Hematopoietic multipotent progenitor cell (in vitro differentiated cells): ENCODE measurements around the gene TLCD4. TPM values are rescaled to one million over a fixed set of nuclear protein-coding genes. Genes with fewer than 3 reads are reported as not detected.

ENCODE experiments used
- DNase-seq, 3 donors: peaks; one replicate each; pipeline ENCODE4 v3.0.0-alpha.2; 2011 to 2015; ENCODE audit warnings: low read depth in 2 of 3, low spot score in 2 of 3
- total RNA-seq: library from RNA; depleted of rRNA; stranded (reverse); fragments of >200 nt; gene quantifications from one replicate; pipeline ENCODE4 v1.2.3, GENCODE V29; 2012

Gene TLCD4
- total RNA-seq, 1 donor, result under 0.01 TPM

- DNase-seq, result no peak
Observed at GRCh38 chr1:95093296-95093695, 23.9 kb upstream of the TLCD4 start.

- DNase-seq, result no peak
Observed at GRCh38 chr1:95094923-95095322, 22.2 kb upstream of the TLCD4 start.

DNA sequence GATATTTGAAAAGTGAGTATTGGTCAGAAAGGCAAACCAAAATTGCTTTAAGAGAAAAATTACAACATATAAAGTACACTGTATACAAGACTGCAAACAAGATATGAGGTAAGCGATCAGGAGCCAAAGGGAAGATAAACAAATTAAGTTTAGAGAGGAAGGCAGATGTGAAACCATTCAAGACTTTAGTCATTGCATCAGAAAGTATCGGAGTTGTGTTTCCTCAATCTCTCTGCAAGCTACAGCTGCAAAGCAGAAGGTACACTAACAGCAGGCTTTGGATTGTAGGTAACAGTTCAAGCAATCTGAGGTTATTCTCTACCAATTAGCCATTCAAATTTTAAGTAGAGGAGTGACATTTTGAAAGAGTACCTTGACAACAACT, 21.3 kb upstream of the TLCD4 start:
- DNase-seq, result no peak

- DNase-seq, result no peak
Observed at GRCh38 chr1:95096218-95096841, 20.8 kb upstream of the TLCD4 start.

DNA sequence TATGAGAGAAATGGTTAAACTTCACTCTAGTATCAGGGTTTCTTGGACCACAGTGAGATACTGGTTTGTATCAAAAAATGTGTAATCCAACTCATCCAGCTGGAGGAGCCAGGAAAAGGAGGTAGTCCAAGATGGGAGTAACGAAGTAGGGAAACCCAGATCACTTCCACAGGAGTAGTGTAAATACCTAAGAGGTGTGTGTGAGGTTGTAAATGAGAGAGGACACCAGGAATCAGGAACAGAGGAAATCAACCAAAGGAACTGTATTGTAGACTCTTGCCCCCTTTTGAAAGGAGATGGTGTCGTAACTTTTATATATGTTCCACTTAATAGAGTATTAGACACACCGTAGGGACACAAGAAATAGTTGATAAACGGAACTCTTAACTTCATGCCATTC, 19.7 kb upstream of the TLCD4 start:
- no peak for DNase-seq

DNA sequence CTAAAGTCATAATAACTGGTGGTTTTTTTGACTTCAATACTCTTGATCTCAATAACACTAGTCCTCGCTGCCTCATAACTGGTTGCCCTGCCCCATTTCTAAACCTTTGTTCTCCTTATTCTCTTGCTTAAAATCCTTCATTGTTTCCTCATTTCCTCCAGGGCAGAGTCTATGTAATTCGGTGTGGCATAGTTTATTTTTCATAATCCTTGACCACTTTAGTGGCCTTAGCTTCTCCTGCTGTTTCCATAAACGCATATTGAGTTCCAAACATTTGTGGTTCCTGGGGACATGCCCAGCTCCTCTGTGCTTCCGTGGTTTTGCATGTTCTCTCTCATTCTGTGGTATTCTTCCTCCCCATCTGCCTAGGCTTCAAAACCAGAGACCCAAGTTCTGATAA, 19.0 kb upstream of the TLCD4 start:
- DNase-seq, result no peak

- no peak for DNase-seq
Observed at GRCh38 chr1:95108792-95109191, 8.4 kb upstream of the TLCD4 start.

DNA sequence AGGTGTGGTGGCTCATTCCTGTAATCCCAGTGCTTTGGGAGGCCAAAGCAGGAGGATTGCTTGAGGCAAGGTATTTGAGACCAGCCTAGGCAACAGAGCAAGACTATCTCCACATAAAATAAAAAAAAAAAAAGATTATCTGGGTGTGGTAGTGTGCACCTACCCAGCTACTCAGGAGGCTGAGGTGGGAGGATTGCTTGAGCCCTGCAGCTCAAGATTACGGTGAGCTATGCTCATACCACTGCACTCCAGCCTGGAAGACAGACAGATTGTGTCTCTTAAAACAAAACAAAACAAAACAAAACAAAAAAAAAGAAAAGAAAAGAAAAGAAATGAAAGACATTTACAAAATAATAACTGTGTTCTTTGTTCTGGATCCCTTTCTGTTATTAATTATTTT, 6.1 kb upstream of the TLCD4 start:
- DNase-seq, result no peak

- no peak for DNase-seq
Observed at GRCh38 chr1:95113684-95114083, 3.5 kb upstream of the TLCD4 start.

DNA sequence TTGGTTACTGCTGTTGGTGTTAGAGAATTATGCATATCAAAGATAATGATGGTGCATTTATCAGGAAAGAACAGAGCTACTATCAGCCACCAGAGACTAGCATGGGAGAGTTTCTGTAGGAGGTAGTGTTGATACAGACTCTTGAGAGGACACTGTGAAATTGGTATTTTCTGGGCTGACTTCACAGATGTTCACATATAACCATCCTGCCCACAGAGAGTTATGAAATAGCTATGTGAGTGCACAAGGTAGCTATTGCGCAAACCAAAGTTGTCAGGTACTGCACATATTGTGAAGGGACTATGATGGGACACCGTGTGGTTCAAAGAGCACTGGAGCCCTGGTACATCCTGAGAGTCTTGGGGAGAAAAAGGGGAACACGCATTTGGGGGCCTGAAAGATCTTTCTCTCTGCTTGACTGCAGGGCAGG, 1.4 kb upstream of the TLCD4 start:
- DNase-seq, result no peak

DNA sequence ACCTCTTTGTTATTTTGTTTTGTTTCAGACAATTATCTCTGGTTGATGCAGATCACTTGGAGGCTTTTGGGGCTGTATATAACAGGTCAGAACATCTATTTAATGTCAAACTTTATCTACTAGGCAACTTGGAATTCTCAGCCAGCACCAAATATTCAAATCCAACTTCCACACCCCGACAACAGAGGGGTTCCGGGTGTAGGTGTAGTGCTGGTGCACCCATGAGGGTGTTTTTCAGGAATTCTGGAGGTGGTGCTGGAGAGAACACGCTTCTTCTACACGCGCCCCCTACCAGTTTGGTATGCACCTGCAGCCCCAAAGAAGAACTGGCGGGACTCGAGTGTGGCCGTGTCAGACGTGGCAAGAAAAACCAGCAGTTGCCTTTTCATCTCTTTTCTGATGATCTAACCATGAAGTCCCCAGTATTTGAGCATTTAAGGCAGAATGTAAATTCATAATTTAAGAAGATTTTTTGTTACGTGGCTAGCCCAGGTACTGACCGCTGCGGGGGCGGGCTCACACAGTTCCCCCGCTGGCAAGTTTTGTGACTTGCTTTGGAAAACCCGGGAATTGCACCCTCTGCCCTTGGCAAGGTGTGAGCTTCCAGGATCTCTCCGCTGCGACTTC, 462 bp upstream of the TLCD4 start:
- DNase-seq, result peak; percentile 17 to 63 (median 45)

DNA sequence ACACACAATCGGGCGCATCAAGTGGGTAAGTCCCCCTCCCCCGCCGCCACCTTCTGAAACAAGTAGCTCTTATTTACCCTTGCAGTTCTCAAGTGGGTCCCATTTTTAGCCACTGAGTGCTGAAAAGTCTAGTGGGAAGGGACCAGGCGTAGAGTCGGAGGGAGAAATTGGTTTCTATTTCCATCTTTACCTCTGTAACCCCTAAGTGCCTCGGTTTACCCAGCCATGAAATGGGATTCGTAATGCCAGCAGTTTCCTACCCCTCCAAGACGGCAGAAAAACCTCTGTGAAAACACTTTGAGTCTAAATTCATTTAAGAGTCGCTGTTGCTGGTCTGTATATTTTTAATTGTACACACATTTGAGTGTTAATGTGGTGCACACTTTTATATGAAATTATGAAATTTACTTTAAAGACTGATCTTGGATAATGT, 928 bp downstream of the TLCD4 start:
- DNase-seq, result peak in 1 of 3 donors; percentile 25

DNA sequence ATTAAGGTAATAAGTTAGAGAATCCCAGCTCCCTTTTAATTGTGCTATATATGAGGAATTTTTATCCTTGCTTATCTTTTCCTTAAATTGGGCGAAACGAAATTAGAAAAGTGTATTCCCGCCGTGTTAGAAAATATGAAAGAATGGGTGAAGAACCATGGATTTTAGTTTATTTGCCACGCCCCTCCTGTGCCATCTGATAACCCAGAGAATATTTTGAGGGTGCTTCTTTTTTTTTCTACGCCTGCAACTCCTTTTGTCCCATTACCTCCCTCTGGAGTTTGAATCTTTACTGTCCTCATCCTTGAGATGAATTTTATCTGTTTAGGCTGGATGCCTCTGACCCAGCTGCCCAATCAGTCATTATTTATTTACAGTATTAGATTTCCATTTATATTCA, 1.6 kb downstream of the TLCD4 start:
- DNase-seq, result no peak

DNA sequence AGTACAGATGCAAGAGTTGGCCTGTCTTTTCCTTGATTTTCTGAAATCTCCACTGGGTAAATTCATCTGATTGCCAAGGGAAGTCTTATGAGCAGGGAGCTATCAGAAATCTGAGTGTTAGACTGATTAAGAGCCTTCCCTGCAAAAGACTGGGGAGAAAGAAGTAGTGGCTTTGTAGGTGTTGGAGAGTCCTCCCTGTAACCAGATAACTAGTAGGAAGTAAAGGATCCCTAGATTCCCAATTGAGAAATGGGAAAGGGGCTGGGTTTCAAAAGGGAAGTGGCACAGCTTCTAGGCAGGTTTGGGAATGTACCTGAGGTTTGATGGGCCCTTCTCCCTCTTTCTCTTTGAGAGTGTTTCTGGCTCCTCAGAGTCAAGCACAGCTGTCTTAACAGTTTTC, 2.1 kb downstream of the TLCD4 start:
- no peak for DNase-seq

DNA sequence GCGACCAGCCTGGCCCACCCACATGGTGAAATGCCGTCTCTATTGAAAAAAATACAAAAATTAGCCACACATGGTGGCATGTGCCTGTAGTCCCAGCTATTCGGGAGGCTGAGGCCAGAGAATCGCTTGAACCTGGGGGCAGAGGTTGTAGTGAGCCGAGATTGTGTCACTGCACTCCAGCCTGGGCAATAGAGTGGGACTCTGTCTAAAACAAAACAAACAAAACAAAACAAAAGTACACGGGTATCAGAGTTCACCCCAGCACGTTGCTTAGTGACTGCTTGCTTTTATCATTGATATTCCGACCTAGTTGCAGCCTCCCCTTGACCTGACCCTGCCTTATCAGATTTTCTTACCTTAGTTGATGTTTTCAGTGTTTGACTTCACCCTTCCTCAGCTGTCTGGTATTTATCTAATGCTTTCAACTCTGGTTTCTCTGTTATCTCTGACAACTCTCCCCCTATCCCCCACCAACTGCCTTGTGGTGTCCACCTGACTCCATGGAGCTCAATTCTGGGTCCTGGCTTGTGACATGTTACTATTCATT, 5.1 kb downstream of the TLCD4 start:
- no peak for DNase-seq

- no peak for DNase-seq
Observed at GRCh38 chr1:95124342-95124741, 7.2 kb downstream of the TLCD4 start.

GRCh38 chr1:95126366-95126765, 9.2 kb downstream of the TLCD4 start:
- no peak for DNase-seq

GRCh38 chr1:95126846-95127245, 9.7 kb downstream of the TLCD4 start:
- no peak for DNase-seq

GRCh38 chr1:95127380-95127779, 10.2 kb downstream of the TLCD4 start:
- DNase-seq, result no peak

DNA sequence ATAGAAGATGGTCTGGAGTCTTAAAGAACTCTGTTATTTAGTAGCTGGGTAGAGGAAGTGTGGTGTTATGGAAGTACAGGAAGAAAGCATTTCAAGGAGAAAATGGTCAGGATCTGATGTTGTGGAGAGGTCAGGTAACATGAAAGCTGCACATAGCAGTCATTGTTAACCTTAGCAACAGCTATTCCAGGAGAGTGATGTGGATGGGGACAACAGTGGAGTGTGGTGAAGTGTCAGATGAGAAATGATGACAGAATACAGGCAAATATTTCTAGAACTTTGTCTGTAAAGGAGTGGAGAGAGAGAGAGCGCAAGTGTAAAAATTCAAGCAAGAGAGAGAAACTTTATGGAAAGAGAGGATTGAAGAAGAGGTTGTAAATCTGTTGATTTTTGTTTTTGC, 15.6 kb downstream of the TLCD4 start:
- no peak for DNase-seq

DNA sequence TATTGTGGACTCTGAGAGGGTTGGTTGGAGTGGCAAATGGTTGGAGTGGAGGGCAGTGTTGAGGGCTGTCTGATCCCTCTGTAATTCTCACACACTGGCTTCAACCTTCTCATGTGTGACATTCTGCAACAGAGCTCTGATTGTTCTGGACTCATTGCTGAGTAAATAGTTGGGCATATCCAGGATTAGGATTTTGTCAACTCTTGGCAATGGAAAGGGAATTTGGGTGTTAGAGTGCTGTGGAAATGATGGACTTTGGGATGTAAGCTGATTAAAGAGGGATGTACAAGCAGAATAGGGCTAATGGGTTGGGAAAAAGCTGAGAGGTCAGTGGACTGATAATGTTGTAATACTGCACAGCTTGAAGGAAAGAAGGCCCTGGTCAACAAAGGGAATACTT, 16.5 kb downstream of the TLCD4 start:
- DNase-seq, result no peak

DNA sequence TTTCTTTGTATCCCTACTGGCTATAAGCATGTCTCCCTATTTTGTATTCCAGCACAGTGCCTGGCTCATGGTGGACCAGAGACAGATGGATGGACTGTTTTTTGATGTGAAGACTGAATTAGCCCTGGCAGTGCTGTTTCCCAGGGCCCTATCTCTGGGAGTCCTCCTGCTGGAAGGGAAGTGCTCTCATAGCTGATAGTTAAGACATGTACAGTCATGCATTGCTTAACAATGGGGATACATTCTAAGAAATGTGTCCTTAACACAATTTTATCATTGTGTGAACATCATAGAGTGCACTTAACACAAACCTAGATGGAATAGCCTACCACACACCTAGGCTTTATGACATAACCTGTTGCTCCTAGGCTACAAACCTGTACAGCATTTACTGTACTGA, 21.1 kb downstream of the TLCD4 start:
- no peak for DNase-seq

GRCh38 chr1:95139039-95139438, 21.9 kb downstream of the TLCD4 start:
- DNase-seq, result no peak
